Activated CD4-positive, alpha-beta T cell treated with anti-CD3 and anti-CD28 coated beads, Interleukin-2, amount 50 U/mL, for 24 hours (primary cell): ENCODE data around the gene FAM216A.
A peak's percentile ranks its signal among the peaks of the same experiment; 100 is the strongest.
"Not testable (repeated sequence)": the region's sequence is repeated elsewhere in the genome, so short reads cannot be mapped to it uniquely, and the experiment has no call there.

Experiments
- DNase-seq, 2 donors: peaks; one replicate each; pipeline ENCODE4 v3.0.0-alpha.2; 2020; ENCODE audit warnings: low read depth in 1 of 2, low spot score in 1 of 2

Gene FAM216A

GRCh38 chr12:110468214-110469048, at the start of gene FAM216A, which contains the start of gene GPN3:
FAM216A (plus strand) TSS chr12:110468845; CDS start chr12:110468876, 31 bp downstream.
GPN3 (minus strand) TSS chr12:110468257; CDS start chr12:110468203, 54 bp downstream.
- peak; percentile 86 to 96 for DNase-seq

- DNase-seq: not testable (repeated sequence)
Measured at GRCh38 chr12:110420644-110421043, 48.0 kb upstream of the FAM216A start.

- no peak for DNase-seq
Measured at GRCh38 chr12:110421159-110421661, 47.4 kb upstream of the FAM216A start.

- DNase-seq: no peak
Measured at GRCh38 chr12:110421701-110422100, 46.9 kb upstream of the FAM216A start.

GRCh38 chr12:110424237-110424636, 44.4 kb upstream of the FAM216A start:
- DNase-seq: no peak

GRCh38 chr12:110426406-110426805, 42.2 kb upstream of the FAM216A start:
- DNase-seq: no peak

- not testable (repeated sequence) for DNase-seq
Measured at GRCh38 chr12:110429676-110430075, 39.0 kb upstream of the FAM216A start.

GRCh38 chr12:110431957-110432587, 36.6 kb upstream of the FAM216A start:
- DNase-seq: no peak

- no peak for DNase-seq
Measured at GRCh38 chr12:110436231-110436630, 32.4 kb upstream of the FAM216A start.

- no peak for DNase-seq
Measured at GRCh38 chr12:110444455-110444854, 24.2 kb upstream of the FAM216A start.

GRCh38 chr12:110449799-110450497, 18.7 kb upstream of the FAM216A start, which contains the start of gene ARPC3:
ARPC3 (minus strand) TSS chr12:110450337; CDS start chr12:110450260, 77 bp downstream.
- peak; percentile 87 to 92 for DNase-seq

GRCh38 chr12:110451263-110451662, 17.4 kb upstream of the FAM216A start:
- DNase-seq: no peak

GRCh38 chr12:110453569-110454296, 14.9 kb upstream of the FAM216A start:
- DNase-seq: no peak

- no peak for DNase-seq
Measured at GRCh38 chr12:110458756-110459155, 9.9 kb upstream of the FAM216A start.

GRCh38 chr12:110461189-110461588, 7.5 kb upstream of the FAM216A start:
- not testable (repeated sequence) for DNase-seq

GRCh38 chr12:110465024-110465423, 3.6 kb upstream of the FAM216A start:
- no peak for DNase-seq

GRCh38 chr12:110465765-110466164, 2.9 kb upstream of the FAM216A start:
- not testable (repeated sequence) for DNase-seq

- DNase-seq: no peak
Measured at GRCh38 chr12:110466791-110467190, 1.9 kb upstream of the FAM216A start.

- no peak for DNase-seq
Measured at GRCh38 chr12:110467847-110468213, 815 bp upstream of the FAM216A start.

- DNase-seq: no peak
Measured at GRCh38 chr12:110475426-110475825, 6.8 kb downstream of the FAM216A start.
